Caki2 (cell line): ENCODE results near the gene MPP4. TPM values are rescaled to one million over a fixed set of nuclear protein-coding genes. Genes with fewer than 3 reads are reported as not detected.

Source experiments
- DNase-seq: peaks from one replicate; pipeline ENCODE4 v3.0.0-alpha.2; 2015; ENCODE audit warnings: low read depth
- in situ Hi-C: cut with HindIII; loops from 2 replicates; pipeline ENCODE4 v1.10.0; 2016; ENCODE audit warnings: low sequenced_read_pairs, low pct_unique_long_range_greater_than_20kb, mixed read lengths
- total RNA-seq: library from RNA; depleted of rRNA; stranded (reverse); fragments of >200 nt; shearing (Covaris generic); gene quantifications from 2 replicates; pipeline ENCODE4 v1.2.3, GENCODE V29; 2014; ENCODE audit warnings: low replicate concordance

Gene MPP4
- total RNA-seq, 1 experiment from 2014 or later, result not detected

DNA sequence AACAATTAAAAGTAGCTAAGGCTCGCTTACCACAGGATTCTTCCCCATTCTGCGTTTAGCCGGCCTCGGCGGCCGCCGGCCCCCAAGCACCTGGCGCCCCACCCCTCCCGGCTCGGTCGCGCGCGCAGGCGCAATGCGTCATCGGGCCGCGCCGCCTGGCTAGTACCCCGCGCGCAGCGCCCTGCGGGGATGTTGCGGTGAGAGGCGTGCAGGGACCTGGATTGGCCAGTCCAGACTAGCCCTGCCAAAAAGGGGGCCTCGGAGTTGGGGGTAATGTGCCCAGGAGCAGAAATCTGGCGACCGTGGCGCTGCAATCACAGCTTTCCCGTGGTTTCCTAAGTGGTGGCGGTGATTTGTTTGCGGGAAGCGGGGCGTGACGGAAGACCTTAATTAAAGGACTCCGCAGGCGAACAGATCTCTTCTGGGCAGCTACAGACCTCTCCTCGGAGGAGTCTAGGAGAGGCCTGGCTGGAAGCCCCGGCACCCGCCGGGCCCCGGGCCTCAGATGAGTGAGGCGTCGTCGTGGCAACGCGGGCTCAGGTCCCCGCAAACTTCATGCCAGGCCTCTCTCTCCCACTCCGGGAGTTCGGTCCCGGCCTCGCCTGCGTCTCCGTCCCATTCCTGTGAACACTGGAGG is 55.7 kb downstream of the MPP4 start:
- peak; percentile 87 for DNase-seq
- in situ Hi-C loops, result no loop called here

DNA sequence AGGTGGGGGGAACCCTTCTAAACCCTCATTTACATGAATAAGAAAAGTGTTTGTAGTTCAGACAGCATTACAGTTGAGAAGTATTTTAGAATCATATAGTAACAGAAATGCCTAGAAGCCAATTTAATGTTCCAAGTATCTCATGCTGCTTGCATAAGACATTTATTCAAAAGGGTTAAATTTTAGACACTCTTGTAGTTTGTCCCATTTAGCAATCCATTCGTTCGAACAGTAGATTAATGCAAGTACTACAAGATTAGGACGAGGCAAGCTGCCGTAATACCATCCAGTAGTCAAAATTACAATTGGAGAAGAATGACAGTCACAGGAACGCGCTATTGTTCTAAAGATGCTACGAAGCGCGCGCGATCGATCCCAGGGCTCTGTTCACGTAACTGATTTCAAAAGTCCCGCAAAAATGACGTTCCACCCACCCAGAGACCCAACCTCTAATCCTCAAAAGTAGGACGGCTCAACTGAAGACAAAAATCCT is 56.3 kb downstream of the MPP4 start:
- in situ Hi-C loops, result no loop called here

DNA sequence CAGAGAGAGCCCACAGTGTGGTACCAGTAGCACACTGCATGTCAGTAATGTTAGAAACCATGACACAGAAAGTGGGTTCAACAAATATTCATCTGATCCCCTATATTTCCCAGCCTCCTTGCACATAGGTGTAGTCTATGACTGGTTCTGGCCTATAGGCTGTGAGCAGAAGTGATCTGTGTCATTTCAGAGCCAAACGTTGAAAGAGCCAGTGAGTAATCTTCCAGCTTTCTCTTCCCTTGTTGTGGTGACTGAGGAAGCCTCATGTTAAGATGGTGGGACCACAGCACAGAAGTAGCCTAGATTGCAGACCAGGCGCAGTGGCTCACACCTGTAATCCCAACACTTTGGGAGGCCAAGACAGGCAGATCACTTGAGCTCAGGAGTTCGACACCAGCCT is 59.2 kb downstream of the MPP4 start:
- no peak for DNase-seq
- in situ Hi-C loops, result no loop called here

More for the DNA sequence above, 56.3 kb downstream of the MPP4 start:
- DNase-seq, result no peak

DNA sequence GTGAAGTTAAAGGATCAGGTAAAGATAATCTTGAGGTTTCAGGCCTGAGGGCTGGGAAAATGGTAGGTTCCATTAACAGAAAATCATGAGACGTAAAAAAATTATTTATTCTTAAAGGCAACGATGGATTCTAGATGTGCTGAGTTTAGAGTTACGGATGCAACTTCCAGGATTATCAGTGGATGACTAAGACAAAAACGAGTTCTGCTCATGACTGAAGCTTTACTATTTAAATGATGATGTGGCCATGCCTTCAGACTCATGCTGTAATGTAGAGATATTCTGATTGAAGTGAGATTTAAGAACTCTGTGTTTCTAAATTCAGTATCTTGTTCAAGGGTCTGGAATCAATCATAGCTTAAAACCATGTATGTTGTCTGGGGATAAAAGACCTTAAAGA is 60.1 kb downstream of the MPP4 start:
- no peak for DNase-seq
- in situ Hi-C loops, result no loop called here

DNA sequence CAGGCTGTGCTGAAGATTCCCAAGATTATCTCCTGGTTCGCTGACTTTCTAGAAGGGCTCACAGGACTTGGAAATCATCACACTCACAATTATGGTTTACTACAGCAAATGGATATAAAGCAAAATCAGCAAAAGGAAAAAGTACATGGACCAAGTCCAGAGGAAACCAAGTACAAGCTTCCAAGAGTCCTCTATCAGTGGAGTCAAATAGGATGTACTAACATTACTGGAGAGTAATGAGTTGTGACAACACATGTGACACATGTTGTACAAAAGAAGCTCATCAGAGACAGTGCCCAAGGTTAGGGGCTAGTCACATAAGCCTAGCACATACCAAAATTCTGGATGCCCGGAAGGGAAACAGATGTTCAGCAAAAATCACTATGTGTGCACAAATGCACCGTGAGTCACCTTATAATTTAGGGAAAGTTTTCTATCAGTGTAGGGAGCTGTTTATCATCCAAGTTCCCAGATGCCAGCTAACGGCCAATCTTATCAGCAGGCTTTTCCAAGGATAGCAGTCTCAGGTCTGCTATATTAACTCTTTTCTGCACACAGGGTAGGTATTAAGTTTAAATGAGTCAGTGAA is 64.7 kb downstream of the MPP4 start:
- in situ Hi-C loops, result no loop called here
- DNase-seq, result no peak

DNA sequence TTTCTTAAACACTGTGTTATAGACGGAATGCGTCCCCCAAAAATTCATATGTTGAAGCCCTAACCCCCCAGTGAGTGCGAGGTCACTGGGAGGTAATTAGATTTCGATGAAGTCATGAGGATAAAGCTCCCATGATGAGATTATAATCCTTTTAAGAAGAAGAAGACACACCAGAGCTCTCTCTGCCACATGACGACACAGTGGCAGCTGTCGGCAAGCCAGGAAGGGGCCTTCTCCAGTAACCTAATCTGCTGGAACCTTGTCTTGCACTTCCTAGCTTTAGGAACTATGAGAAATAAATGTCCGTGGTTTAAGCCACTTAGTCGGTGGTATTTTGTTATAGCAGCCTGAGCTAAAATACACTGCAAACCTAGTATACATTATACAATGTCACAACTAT is 67.4 kb downstream of the MPP4 start:
- in situ Hi-C loops, result no loop called here
- no peak for DNase-seq

DNA sequence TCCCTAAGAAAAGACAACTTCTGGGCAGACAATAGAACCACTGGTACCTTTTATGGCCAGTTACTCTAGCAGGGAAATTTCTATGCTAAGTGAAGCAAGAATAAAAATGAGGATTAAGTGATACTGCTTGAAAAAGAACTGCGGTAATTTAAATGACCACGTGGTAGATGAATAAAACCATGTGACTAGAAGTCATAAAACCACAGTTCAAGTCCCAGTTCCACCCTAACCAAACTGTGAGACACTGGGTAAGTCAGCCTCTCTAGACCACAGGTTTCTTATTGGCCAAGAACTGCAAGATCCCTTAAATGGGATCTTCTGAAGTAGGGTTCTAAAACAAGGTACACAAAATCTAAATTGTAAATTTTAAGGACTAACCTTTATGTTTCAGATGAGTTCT is 67.9 kb downstream of the MPP4 start:
- in situ Hi-C loops, result no loop called here
- DNase-seq, result no peak

DNA sequence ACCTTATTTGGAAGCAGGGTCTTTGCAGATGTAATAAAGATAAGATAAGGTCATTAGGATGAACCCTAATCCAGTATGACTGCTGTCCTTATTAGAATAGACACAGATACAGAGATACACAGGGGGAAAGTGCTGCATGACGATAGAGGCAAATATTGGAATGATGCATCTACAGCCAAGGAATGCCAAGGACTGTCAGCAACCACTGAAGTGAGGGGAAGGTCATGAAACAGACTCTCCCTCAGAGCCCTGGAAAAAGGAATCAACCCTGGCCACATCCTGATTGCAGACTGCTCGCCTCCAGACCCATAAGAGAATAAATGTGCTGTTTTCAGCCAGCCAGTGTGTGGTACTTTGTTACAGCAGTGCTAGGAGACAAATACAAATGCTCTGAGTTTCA is 69.9 kb downstream of the MPP4 start:
- no peak for DNase-seq
- in situ Hi-C loops, result no loop called here

DNA sequence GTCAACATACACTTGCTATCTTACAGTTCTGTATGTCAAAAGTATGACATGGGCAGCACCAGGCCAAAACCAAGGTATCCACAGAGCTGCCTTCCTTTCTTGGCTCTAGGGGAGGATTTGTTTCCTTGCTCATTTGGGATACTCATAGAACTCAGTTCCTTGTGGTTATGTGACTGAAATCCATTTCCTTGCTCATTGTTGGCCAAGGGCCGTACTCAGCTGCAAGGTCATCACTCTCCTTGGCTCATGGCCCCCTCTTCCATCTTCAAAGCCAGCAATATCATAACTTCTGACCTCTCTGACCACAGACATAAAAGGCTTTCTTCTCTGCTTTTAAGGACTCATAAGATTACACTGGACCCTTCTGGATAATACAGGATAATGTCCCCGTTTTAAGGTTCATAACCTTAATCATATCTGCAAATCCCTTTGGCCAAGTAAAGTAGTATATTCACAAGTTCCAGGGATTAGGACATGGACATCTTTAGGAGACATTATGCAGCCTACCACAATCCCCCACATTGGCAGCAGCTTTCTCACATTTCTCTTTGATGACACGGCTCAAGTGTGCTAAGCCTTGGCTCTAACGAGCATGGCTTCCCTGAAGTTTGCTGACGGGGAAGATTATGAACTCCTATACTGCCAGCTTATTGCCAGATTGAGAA is 76.0 kb downstream of the MPP4 start:
- in situ Hi-C loops, result no loop called here

DNA sequence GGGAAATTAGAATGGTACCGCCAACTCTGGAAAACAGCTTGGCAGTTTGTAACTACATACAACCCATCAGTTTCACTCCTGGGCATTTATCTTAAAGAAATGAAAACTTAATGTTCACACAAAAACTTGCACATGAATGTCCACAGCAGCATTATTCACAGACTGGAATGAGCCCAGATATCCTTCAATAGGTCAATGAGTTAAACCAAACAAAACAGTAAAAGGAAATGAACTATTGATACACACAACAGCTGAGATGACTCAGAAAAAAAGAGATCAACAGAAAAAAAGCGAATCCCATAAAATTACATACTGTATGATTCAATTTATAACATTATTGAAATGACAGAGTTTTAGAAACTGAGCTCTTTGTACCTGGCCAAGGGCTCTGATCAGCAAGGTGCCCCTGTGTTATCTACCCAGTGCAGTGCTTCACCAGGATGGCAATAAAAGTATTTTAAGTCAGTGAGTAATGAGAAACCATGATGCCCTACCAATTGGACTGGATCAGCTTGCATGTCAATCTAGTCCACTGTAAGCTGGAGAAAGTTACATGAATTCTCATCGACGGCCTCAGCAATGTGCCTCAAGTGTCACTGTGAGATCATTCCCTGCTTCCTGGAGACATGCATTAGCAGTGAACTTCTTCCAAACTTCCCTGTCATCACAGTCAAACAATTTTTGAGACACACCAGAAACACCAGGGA is 77.0 kb downstream of the MPP4 start:
- in situ Hi-C loops, result no loop called here
- no peak for DNase-seq

More for the DNA sequence above, 76.0 kb downstream of the MPP4 start:
- no peak for DNase-seq

DNA sequence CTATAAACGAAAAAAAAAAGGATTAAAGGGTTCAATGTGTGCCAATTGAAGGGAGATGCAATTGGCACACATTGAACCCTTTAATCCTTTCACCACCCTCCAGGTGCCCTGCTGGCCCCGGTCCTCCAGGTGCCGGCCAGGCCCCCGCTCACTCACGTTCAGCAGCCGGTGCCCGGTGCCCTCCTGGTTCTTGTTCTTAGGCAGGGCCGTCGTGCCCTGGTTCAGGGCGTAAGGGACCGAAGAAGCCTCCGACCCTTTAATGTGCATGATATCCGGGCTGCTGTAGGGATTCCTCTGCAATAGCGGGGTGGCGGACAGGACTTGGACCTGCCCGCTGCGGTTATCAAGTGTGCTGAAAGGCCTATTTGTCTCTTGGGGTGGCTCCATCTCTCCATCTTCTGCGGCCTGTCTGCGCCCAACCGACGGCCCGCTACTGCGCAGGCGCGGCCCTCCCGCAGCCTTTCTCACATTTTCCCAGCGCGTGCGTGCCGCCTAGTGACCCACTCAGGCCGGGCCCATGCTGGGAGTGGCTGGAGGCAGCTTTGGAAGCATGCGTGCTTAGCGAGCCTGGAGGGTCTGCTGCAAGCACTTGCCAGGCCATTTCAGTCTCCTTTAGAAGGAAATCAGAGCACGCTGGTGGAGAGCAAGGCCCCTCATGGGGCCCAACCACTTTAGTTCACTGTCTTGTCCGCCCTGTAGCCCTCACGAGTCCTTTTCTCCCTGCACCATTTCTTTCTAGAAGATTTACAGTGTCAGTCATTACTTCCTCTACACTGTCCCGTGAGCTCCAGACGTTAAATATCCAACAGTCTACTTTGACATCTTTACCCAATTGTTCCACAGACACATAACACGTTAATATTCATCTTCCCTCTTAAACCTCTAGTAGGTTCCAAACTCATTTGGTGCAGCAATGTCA is 79.4 kb downstream of the MPP4 start:
- in situ Hi-C loops, result no loop called here
- peak; percentile 40 for DNase-seq

DNA sequence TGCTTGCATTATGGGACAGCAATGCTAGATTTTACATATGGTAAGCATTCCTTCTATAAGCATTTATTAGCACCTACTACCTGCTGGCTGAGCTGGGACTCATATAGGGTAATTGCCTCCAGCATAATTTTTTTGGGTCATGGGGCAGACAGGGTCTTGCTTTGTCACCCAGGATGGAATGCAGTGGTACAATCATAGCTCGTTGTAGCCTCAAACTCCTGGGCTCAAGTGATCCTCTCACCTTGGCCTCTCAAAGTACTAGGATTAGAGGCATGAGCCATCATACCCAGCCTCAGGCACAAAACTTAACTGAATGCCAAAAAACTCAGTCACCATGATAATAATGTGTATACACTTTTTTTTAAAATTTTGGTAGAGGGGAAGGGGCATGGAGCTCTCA is 90.4 kb downstream of the MPP4 start:
- no peak for DNase-seq
- in situ Hi-C loops, result no loop called here

DNA sequence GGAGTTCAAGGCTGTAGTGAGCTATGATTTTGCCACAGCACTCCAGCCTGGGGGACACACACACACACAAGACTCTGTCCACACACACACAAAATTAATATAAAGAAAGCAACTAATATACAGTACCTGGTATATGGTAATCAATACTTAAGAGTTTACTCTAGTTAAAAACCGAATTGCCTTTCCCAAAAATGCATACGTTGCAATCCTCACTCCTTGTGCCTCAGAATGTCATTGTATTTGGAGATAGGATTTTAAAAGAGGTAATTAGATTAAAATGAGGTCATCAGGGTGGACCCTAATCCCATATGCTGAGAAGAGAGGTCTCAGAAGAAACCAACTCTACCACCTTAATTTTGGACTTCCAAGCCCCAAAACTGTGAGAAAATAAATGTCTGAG is 90.9 kb downstream of the MPP4 start:
- no peak for DNase-seq
- in situ Hi-C loops, result no loop called here

DNA sequence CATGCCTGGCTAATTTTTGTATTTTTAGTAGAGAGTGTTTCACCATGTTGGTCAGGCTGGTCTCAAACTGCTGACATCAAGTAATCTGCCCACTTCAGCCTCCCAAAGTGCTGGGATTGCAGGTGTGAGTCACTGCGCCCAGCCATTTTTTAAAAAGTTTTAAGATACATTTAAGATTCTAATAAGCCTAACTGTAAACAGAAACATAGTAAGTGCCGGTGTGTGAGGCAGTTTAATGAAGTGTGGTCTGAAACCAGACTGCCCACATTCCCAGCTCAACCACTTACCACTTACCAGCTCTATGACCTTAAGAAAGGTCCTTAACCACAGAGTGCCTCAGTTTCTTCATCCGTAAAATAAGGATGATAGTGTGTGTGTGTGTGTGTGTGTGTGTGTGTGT is 97.5 kb downstream of the MPP4 start:
- DNase-seq, result no peak
- in situ Hi-C loops, result no loop called here

DNA sequence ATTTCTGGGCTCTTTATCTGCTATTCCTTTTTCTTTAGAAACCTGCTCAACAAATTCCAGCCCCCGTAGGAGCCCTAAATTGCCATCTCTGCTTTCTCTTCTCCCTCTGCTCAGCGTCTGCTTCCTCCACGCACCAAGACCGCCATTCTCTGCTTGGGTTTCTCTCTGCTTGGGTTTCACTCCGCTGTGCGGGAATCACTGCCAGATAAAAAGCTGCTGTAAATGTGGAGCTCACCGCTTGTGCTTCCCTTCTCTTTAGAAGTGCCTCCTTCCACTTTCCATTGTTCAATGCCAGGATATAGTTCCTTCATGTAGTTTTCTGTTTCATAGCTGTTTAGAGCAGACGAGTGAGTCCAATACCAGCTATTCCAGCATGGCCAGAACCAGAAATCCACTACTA is 101.0 kb downstream of the MPP4 start:
- DNase-seq, result no peak
- in situ Hi-C loops, result no loop called here
